NB4 (cell line): ENCODE data around the gene UBE2QL1.

ENCODE experiments used
- CTCF ChIP-seq: IDR thresholded peaks from one replicate; pipeline ENCODE4 v1.5.1; 2012; ENCODE audit warnings: low read depth, low read length
- POLR2A ChIP-seq: IDR thresholded peaks from 2 replicates; pipeline ENCODE4 v1.6.1; 2011; ENCODE audit warnings: mild to moderate bottlenecking; ENCODE audit not compliant: insufficient read length; ENCODE audit errors: extremely low read depth
- TF ChIP-seq, protein P1 (sequence below): IDR thresholded peaks from 2 replicates; pipeline ENCODE4 v1.6.1; 2011; ENCODE audit warnings: low read depth, low read length

DNA sequence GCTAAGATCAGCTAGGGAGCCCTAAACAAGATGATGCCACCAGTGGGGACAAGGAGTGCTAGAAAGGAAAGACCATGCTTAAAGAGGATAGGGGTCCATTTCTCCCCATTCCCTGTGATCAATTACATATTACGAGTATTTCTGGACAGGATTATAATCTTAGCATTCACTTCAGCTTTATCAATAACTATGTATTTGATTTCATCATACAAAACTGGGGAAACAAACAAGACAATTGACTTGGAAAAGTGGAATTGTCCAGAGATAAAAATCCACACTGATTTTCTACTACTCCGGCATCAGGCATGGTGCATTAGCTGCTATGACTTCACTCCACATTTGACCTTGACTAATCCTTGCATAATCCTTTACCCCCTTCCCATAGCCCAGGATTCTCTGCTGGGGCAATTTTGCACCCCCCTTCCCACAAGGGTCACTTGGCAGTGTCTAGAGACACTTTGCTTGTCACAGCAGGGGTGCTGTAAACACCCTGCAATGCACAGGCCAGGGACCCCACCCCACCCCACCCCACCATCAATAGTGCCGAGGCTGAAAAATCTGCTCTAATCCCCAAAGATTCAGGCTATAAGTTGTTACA lies 29.9 kb upstream of the UBE2QL1 start:
- no peak for TF ChIP-seq CTCF
- no peak for TF ChIP-seq POLR2A
- TF ChIP-seq, protein P1, sequence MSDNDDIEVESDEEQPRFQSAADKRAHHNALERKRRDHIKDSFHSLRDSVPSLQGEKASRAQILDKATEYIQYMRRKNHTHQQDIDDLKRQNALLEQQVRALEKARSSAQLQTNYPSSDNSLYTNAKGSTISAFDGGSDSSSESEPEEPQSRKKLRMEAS, result no peak
